GM18519 (cell line): ENCODE measurements around the gene OCSTAMP.

Experiments
- ATAC-seq: cut with Tn5 transposase; IDR thresholded peaks from one replicate; pipeline ENCODE4 v1.9.1; 2021; ENCODE audit warnings: mild to moderate bottlenecking, moderate library complexity; ENCODE audit not compliant: unreplicated experiment, low FRiP score

OCSTAMP gene

GRCh38 chr20:46573788-46574584, 23.5 kb upstream of the OCSTAMP start:
- ATAC-seq = no peak

GRCh38 chr20:46573234-46573633, 22.8 kb upstream of the OCSTAMP start:
- no peak for ATAC-seq

GRCh38 chr20:46572790-46573189, 22.3 kb upstream of the OCSTAMP start:
- ATAC-seq = no peak

GRCh38 chr20:46572153-46572552, 21.7 kb upstream of the OCSTAMP start:
- ATAC-seq = no peak

GRCh38 chr20:46571418-46571817, 21.0 kb upstream of the OCSTAMP start:
- no peak for ATAC-seq

- no peak for ATAC-seq
These were observed 20.5 kb upstream of the OCSTAMP start for GRCh38 chr20:46570956-46571355.

- ATAC-seq = no peak
These were observed 19.5 kb upstream of the OCSTAMP start for GRCh38 chr20:46569961-46570360.

GRCh38 chr20:46568570-46569129, 18.2 kb upstream of the OCSTAMP start:
- no peak for ATAC-seq

GRCh38 chr20:46566125-46566524, 15.7 kb upstream of the OCSTAMP start:
- ATAC-seq = no peak

GRCh38 chr20:46564241-46564957, 13.9 kb upstream of the OCSTAMP start:
- ATAC-seq = no peak

GRCh38 chr20:46563860-46564221, 13.4 kb upstream of the OCSTAMP start:
- no peak for ATAC-seq

GRCh38 chr20:46563170-46563859, 12.9 kb upstream of the OCSTAMP start:
- ATAC-seq = no peak

GRCh38 chr20:46562373-46563169, 12.1 kb upstream of the OCSTAMP start:
- no peak for ATAC-seq

- no peak for ATAC-seq
These were observed 11.5 kb upstream of the OCSTAMP start for GRCh38 chr20:46562009-46562372.

GRCh38 chr20:46559685-46560440, 9.4 kb upstream of the OCSTAMP start:
- ATAC-seq = no peak

- ATAC-seq = no peak
These were observed 8.5 kb upstream of the OCSTAMP start for GRCh38 chr20:46559001-46559400.

- ATAC-seq = no peak
These were observed 8.1 kb upstream of the OCSTAMP start for GRCh38 chr20:46558511-46558959.

GRCh38 chr20:46557231-46557956, 6.9 kb upstream of the OCSTAMP start:
- ATAC-seq = no peak

GRCh38 chr20:46555370-46555956, 5.0 kb upstream of the OCSTAMP start:
- no peak for ATAC-seq
